Lower leg skin (tissue), 4 donors: ENCODE data around the gene CASKIN2. TPM values are rescaled to one million over a fixed set of nuclear protein-coding genes. Genes with fewer than 3 reads are reported as not detected.

Experiments used
- DNase-seq, 2 donors: peaks; one replicate each; pipeline ENCODE4 v3.0.0-alpha.2; 2019; ENCODE audit warnings: low spot score in 2 of 2
- H3K4me3 ChIP-seq: fragments of 200-600 bp; sonication (generic); 2 replicates; pipeline ENCODE4 v1.5.1; 2017; ENCODE audit warnings: mild to moderate bottlenecking, low read depth; ENCODE audit not compliant: poor library complexity, severe bottlenecking
- POLR2A ChIP-seq, 2 donors: fragments of 450-650 bp; IDR thresholded peaks; one replicate each; pipeline ENCODE4 v1.6.1; 2016 to 2017; ENCODE audit warnings: antibody characterized with exemption in 2 of 2, mild to moderate bottlenecking in 1 of 2, moderate library complexity in 1 of 2
- WGBS, 2 donors: methylation state at CpG; one replicate each; pipeline ENCODE4 v1.1.5; 2018; 5-methylcytosine and 5-hydroxymethylcytosine counted together
- intact Hi-C: fragments of 100-400 bp; cut with DNase I; formaldehyde crosslinking; loops from one replicate; pipeline ENCODE4 v1.15.0; 2023; ENCODE audit warnings: low total_unique reads
- total RNA-seq, 4 donors: library from RNA; depleted of rRNA; stranded (reverse); fragments of >200 nt; gene quantifications; one replicate each; pipeline ENCODE4 v1.1.0, GENCODE V29; 2016
- TF ChIP-seq, protein P1 (sequence below), 3 donors: fragments of 450-650 bp; IDR thresholded peaks; one replicate each; pipeline ENCODE4 v1.5.1; 2016; ENCODE audit warnings: antibody characterized with exemption in 3 of 3, mild to moderate bottlenecking in 3 of 3, moderate library complexity in 2 of 3

The CASKIN2 gene
- total RNA-seq, 4 donors from 2014 or later = 11.7 to 23.2 (median 17.8) TPM

DNA sequence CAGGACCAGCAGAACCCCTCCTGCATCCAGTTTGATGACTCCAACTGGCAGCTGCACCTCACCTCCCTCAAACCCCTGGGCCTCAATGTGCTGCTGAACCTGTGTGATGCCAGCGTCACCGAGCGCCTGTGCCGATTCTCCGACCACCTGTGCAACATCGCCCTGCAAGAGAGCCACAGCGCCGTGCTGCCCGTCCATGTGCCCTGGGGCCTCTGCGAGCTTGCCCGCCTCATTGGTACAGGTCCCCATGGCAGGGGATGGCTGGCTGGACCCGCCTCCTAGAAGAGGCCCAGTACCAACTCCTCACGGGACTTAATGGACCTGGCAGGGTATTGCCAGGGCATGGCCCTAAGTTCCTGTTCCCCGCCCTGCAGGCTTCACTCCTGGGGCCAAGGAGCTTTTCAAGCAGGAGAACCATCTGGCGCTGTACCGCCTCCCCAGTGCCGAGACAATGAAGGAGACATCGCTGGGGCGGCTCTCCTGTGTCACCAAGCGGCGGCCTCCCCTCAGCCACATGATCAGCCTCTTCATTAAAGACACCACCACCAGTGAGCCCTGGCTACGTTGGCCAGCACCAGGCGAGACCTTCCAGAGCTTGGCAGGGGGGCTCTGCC is 22.7 kb downstream of the CASKIN2 start:
- TF ChIP-seq, protein P1, sequence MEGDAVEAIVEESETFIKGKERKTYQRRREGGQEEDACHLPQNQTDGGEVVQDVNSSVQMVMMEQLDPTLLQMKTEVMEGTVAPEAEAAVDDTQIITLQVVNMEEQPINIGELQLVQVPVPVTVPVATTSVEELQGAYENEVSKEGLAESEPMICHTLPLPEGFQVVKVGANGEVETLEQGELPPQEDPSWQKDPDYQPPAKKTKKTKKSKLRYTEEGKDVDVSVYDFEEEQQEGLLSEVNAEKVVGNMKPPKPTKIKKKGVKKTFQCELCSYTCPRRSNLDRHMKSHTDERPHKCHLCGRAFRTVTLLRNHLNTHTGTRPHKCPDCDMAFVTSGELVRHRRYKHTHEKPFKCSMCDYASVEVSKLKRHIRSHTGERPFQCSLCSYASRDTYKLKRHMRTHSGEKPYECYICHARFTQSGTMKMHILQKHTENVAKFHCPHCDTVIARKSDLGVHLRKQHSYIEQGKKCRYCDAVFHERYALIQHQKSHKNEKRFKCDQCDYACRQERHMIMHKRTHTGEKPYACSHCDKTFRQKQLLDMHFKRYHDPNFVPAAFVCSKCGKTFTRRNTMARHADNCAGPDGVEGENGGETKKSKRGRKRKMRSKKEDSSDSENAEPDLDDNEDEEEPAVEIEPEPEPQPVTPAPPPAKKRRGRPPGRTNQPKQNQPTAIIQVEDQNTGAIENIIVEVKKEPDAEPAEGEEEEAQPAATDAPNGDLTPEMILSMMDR (IDR thresholded peaks at IDR 0.05) = no peak
- no peak for TF ChIP-seq POLR2A (IDR thresholded peaks at IDR 0.05)
- intact Hi-C loops = no loop called here
- WGBS, 2 donors = 88 to 95% methylated on average over 15 to 23 of the region's 23 CpGs
- no peak for DNase-seq
- H3K4me3 ChIP-seq = no peak overlapping the region

DNA sequence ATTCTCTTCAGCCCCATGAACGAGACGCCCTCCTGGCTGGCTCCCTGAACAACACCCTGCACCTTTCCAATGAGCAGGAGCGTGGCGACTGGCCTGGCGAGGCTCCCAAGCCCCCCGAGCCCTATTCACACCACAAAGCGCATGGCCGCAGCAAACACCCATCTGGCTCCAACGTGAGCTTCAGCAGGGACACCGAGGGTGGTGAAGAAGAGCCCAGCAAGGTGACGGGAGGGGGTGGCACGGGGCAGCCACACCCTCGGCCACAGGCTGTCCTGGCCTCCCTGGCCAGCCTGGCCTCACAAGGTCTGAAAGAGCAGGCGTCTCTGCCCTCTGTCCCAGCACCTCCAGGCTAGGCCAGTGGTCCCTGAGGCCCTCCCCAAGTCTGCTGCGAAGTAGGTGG is 23.7 kb downstream of the CASKIN2 start:
- WGBS, 2 donors = 89 to 95% methylated on average over 11 to 15 of the region's 15 CpGs
- no peak for DNase-seq
- no peak overlapping the region for H3K4me3 ChIP-seq
- TF ChIP-seq POLR2A (IDR thresholded peaks at IDR 0.05) = no peak
- TF ChIP-seq, protein P1 (IDR thresholded peaks at IDR 0.05) = no peak
- intact Hi-C loops = no loop called here

DNA sequence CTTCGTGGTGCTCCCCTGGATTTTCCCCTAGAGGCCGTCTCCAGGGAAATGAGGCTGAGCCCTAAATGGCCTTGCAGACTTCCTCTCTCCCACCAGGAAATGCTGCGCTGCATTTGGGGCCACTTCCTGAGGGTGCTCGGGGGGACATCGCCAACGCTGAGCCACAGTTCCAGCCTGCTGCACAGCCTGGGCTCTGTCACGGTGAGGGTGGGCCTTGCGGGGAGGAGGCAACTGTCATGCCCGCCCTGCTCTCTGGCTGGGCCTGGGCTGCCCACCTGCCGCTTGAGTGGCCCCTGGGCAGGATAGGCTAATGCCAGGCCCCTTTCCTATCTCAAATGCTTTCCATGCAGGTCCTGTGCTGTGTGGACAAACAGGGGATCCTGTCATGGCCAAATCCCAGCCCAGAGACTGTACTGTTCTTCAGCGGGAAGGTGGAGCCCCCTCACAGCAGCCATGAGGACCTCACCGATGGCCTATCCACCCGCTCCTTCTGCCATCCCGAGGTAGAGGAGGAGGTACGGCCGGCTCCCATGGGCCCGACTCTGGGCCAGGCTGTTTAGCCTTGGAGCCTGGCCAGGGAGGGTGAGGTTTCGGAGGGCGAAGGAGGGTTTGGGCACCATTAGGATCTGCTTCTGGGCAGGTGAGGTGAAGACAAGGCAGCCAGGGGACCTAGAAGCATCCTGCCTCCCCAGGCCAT is 24.2 kb downstream of the CASKIN2 start:
- DNase-seq = no peak
- intact Hi-C loops = no loop called here
- TF ChIP-seq, protein P1 (IDR thresholded peaks at IDR 0.05) = no peak
- no peak for TF ChIP-seq POLR2A (IDR thresholded peaks at IDR 0.05)
- 86 to 91% methylated on average over 13 to 19 of the region's 19 CpGs for WGBS, 2 donors
- H3K4me3 ChIP-seq = no peak overlapping the region

DNA sequence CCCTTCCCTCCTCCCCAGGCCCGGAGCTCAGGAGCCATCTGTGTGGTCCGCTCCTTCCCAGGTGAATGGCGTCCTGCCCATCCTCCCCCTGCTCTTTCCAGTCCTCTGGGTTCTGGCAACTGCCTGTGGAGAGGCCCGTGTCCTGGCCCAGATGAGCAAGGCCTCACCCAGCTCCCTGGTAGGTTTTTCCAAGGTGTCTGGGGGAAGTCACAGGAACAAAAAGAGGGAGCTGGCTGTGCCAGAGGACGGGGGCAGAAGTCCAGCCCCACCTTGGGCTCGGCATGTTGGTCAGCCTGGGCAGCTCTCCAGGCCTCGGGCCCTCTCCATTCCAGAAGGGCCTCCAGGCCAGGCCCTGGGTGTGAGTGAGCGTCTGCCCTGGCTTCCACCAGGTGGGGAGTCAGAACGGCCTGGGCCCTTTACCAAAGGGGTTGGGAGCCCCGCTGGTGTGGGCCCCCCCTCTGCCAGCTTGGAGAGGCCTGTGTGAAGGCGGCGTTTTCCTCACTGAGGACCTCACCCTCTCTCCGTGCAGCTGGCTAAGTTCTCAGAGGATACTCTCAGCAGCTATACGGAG is 25.1 kb downstream of the CASKIN2 start:
- 78 to 79% methylated on average over 13 to 14 of the region's 14 CpGs for WGBS, 2 donors
- no peak overlapping the region for H3K4me3 ChIP-seq
- intact Hi-C loops = no loop called here
- no peak for DNase-seq
- TF ChIP-seq POLR2A (IDR thresholded peaks at IDR 0.05) = no peak
- TF ChIP-seq, protein P1 (IDR thresholded peaks at IDR 0.05) = no peak

DNA sequence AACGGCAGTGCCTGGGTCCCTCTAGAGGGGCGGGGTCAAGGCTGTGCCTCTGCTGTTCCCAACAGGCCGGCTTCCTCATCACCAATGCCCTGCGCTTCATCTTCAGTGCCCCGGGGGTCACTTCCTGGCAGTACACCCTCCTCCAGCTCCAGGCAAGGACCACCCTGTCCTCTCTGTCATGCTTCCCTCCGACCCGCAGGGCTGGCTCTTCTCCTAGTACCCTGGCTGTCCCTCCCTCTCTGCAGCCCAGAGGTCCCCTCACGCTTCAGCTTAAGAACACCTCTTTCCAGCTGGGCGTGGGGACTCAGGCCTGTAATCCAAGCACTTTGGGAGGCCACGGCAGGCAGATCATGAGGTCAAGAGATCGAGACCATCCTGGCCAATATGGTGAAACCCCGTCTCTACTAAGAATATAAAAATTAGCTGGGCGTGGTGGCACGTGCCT is 25.8 kb downstream of the CASKIN2 start:
- 76 to 86% methylated on average over 14 of the region's 14 CpGs for WGBS, 2 donors
- intact Hi-C loops = no loop called here
- no peak for DNase-seq

More for the DNA sequence above, 25.8 kb downstream of the CASKIN2 start:
- TF ChIP-seq, protein P1 (IDR thresholded peaks at IDR 0.05) = no peak
- no peak overlapping the region for H3K4me3 ChIP-seq
